ENCODE results near the gene SGSH.

The SGSH gene

GRCh38 chr17:80225230-80225629 lies 5.1 kb upstream of the SGSH start:
- DNase-seq, result no peak

GRCh38 chr17:80224683-80225082 lies 4.5 kb upstream of the SGSH start:
- no peak for DNase-seq

- no peak for DNase-seq
Observed at GRCh38 chr17:80223838-80224497, 3.8 kb upstream of the SGSH start.

DNA sequence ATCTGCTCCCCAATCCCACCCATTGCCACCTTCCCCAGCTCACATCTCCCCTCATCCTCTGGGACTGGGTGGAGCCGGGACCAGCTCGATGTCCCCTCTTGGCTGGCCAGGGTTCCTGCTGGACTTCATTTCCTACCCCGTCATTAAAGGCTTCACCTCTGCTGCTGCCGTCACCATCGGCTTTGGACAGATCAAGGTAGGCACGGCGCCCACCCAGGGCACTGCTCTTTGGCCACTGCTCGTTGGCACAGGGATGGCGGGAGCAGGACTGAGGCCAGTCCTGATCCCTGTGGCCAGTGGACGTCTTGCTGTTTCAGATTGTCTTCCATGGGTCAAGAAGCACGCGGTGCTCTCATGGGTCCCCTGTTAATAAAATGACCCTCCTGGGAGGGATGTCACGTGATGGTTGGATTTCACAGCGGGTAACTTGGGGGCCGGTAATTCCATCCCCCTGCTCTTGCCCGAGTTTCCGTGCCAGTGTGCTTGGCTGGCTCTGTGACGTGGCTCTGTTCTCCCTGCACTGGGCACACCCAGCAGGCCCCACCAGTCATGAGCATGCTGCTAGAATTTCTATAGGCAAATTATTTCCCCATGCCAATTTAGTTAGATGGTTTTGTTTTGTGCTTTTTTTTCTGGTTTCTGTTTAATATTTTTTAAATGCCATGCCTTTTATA lies 3.1 kb upstream of the SGSH start:
- no peak for DNase-seq

- DNase-seq, result no peak
Observed at GRCh38 chr17:80222376-80223141, 2.4 kb upstream of the SGSH start.

GRCh38 chr17:80221351-80222105 lies 1.4 kb upstream of the SGSH start:
- DNase-seq, result no peak

- DNase-seq, result no peak
Observed at GRCh38 chr17:80220736-80221215, 643 bp upstream of the SGSH start.

GRCh38 chr17:80219763-80220053 lies 425 bp downstream of the SGSH start:
- no peak for DNase-seq

- DNase-seq, result peak; percentile 93
Observed at GRCh38 chr17:80219013-80219762, 945 bp downstream of the SGSH start.

DNA sequence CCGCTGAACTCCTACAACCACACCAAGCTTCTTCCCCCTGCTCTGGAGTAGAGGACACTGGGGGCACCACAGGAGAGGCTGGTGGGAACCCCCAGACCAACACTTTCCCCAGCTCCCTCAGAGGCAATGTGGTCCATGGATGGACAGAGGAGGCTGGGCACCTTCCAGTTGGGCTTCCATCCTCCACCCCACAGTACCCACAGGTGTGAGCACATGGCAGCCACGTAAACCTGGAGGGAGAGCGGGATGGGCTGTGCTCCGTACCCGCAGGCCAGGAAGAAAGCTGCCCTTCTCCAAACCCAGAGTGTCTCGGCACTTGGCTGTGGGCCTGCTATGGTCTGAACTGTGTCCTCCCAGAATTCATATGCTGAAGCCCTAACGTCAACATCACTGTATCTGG lies 1.7 kb downstream of the SGSH start:
- DNase-seq, result no peak

DNA sequence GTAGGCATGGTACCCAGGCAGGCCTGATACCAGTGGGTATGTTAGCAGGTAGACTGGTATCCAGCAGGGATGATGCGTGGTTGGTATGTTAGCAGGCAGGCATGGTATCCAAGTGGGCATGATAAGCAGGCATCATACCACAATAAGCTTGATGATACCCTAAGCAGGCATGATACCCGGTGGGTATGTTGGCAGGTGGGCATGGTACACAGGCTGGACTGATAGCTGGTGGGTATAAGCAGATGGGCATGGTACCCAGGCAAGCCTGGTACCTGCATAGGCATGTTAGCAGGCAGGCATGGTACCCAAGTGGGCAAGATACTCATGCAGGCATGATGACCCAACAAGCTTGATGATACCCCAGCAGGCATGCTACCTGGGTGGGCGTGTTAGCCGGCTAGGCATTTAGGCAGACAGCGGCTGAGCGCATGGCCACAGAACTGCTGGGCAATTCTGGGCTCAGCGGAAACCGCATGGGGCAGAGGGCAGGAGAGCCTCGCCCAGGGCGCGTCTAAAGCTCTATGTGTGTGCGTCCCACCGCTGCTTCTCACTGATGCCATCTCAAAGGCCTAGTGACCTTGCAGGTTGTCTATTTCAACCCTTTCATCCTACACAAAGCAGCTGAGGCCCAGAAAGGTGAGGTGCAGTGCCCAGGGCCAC lies 2.3 kb downstream of the SGSH start:
- no peak for DNase-seq

- no peak for DNase-seq
Observed at GRCh38 chr17:80216473-80217456, 3.4 kb downstream of the SGSH start.

DNA sequence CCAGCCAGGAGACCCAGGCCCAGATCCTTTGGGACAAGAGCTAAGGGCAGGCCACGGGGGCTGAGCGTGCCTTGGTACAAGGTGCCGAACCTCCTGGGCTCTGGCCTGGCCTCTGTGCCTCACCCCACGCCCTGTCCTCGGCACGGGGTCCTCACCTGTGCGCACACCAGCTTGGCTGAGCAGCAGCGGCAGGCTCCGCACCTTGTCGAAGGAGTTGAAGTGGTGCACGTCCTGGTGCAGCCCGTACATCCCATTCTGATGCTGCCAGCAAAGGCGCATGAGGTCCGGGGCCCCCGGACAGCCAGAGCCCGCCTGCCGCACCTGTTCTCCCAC lies 5.3 kb downstream of the SGSH start:
- no peak for DNase-seq

DNA sequence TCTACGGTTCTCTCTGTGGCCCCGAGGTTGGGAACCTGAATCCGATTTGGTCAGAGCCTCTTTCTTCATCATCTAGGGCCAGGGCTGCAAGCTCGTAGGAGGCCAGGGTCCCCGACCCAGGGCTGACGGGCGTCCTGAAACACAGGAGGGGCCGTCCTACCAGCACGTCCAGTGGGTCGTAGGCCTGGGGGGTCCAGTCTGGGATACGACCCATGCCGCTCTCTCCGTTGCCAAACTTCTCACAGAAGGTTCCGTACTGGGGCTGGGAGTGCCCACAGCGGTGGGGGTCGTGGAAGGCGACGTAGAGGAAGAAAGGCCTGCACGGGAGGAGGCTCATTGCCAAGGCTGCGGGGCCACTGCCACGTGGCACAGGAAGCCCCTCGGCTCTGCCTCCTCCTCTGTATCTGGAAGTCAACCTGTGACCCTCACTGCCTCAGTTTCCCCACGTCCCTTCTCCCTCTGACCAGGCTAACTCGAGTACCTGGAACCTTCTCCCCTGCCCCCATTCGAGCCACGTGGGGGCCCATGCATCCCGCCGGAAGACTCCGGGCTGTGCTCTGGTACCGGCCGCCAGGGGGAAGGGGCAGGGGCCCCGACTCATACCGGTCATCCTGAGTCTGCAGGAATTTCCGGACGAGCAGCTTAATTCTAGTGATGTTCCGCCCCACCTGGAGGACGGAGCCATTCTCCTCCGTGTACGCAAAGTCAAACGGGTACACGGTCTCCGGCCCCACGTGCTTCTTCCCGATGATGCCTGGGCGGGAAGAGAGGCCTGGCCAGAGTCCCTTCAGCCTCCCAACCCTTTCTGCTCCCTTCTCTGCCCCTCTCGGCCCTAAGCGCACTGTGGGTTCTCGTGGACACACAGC lies 5.9 kb downstream of the SGSH start:
- no peak for DNase-seq

DNA sequence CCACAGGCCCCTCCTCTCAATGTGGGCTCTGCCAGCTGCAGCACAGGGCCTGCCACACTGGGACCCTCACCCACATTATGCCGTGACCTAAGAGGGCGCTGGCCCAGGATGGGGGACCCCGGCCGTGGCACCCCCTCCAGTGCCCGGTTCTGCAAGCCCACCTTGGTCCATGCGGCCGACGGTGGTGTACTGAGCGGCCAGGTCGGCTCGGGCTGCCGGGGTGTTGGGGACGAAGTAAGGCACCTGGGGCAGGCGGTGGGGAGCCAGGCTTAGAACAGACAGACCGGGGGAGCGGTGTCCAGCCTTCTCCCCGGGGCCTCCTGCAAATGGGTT lies 6.5 kb downstream of the SGSH start:
- no peak for DNase-seq

GRCh38 chr17:80212962-80213642 lies 7.0 kb downstream of the SGSH start:
- DNase-seq, result no peak

DNA sequence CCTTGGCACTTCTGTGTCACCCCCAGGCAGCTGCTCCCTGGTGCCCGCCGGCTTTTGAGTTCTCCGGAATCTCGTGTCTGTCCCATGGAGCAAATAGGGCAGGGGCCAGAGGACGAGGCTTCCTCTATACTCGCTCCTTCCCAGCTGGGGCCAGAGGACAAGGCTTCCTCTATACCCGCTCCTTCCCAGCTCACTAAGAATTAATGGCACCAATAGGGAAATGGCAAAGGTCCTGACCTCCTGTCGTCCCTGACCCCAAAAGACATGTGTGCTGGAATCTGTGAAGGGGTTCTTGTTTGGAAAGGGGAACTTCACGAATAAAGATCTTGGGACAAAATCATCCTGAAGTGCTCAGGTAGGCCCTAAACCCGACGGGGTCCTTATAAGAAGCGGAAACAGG lies 7.6 kb downstream of the SGSH start:
- no peak for DNase-seq

DNA sequence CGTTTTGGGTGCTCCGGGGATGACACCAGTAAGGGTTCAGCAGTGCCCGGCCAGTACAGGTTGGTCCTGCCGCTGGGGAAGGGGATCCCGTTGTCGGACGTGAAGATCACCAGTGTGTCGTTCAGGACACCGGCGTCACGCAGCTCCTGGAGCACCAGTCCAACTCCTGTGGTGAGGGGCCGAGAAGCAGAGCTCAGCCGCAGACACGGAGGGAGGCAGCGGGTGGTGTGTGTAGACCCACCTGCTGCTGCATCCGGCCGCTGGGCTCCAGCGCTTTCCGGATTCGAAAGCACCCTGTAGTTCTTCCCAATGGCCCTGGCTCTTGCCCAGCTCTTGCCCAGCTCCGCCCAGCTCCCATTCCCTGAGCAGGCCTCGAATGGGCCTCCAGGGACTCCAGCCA lies 8.0 kb downstream of the SGSH start:
- DNase-seq, result no peak

DNA sequence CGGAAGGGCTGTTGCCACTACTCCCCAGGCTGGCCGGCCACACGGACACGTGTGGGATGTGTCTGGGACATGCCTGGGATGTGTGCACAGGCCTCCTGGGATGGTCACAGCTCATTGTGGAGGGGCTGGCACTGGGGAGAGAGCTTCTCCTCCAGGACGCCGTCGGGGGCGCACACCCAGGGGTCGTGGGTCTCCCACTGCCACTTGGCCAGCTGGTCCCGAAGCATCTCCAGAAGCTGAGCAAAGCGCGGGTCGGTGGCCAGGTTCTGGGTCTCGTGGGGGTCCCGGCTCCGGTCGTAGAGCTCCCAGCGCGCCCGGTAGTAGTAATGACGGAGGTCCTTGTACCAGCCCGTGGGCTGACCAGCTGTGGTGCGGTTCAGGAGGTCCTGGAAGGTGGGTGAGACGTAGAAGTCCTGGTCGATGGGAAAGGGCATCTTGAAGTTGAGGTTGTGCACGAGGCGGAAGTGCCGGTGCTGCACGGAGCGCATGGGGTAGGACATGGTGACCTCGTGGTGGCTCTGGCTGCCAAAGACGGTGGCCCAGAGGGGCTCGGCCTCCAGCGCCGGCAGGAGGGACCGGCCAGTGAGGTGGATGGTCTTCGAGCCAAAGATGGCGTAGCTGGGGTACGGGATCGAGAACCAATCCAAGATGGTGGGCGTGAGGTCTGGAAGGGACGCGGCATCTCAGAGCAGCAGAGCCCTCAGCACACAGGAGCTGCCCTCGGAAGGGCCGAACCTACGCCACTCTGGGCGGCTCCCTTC lies 9.6 kb downstream of the SGSH start:
- no peak for DNase-seq
